Stimulated activated CD8-positive, alpha-beta memory T cell treated with anti-CD3 and anti-CD28 coated beads, Interleukin-7, amount 100 ng/mL, for 1 hour (primary cell): ENCODE results near the gene TMEM170A.
"Not testable (repeated sequence)": the region's sequence is repeated elsewhere in the genome, so short reads cannot be mapped to it uniquely, and the experiment has no call there.

Experiments used
- DNase-seq, 2 donors: peaks; one replicate each; pipeline ENCODE4 v3.0.0-alpha.2; 2020; ENCODE audit warnings: low read depth in 2 of 2

Gene TMEM170A

GRCh38 chr16:75464122-75464918 lies at the start of gene TMEM170A:
Gene TMEM170A, minus strand, starts transcription at chr16:75464689. Its CDS starts 89 bp downstream, at chr16:75464600.
- DNase-seq: peak; percentile 96 to 97

- DNase-seq: no peak
Observed at GRCh38 chr16:75506574-75506973, 42.1 kb upstream of the TMEM170A start.

- DNase-seq: no peak
Observed at GRCh38 chr16:75506107-75506506, 41.6 kb upstream of the TMEM170A start.

- no peak for DNase-seq
Observed at GRCh38 chr16:75503801-75504200, 39.3 kb upstream of the TMEM170A start.

- DNase-seq: no peak
Observed at GRCh38 chr16:75502916-75503605, 38.6 kb upstream of the TMEM170A start.

GRCh38 chr16:75501820-75502219 lies 37.3 kb upstream of the TMEM170A start:
- not testable (repeated sequence) for DNase-seq

GRCh38 chr16:75501359-75501758 lies 36.9 kb upstream of the TMEM170A start:
- no peak for DNase-seq

- DNase-seq: not testable (repeated sequence)
Observed at GRCh38 chr16:75498605-75499322, 34.3 kb upstream of the TMEM170A start.

GRCh38 chr16:75497558-75497957 lies 33.1 kb upstream of the TMEM170A start:
- no peak for DNase-seq

- no peak for DNase-seq
Observed at GRCh38 chr16:75495076-75495674, 30.7 kb upstream of the TMEM170A start, which contains the start of gene CHST6. Gene CHST6, minus strand, starts transcription at chr16:75495441. Its CDS starts 15,613 bp downstream, at chr16:75479828.

GRCh38 chr16:75494661-75495075 lies 30.2 kb upstream of the TMEM170A start:
- no peak for DNase-seq

GRCh38 chr16:75494184-75494583 lies 29.7 kb upstream of the TMEM170A start:
- no peak for DNase-seq

GRCh38 chr16:75491876-75492275 lies 27.4 kb upstream of the TMEM170A start:
- no peak for DNase-seq

GRCh38 chr16:75488322-75488721 lies 23.8 kb upstream of the TMEM170A start:
- DNase-seq: no peak

- no peak for DNase-seq
Observed at GRCh38 chr16:75486676-75487313, 22.3 kb upstream of the TMEM170A start.

- DNase-seq: no peak
Observed at GRCh38 chr16:75486014-75486675, 21.7 kb upstream of the TMEM170A start.

- no peak for DNase-seq
Observed at GRCh38 chr16:75485230-75486013, 20.9 kb upstream of the TMEM170A start.

- DNase-seq: no peak
Observed at GRCh38 chr16:75483222-75483621, 18.7 kb upstream of the TMEM170A start.

GRCh38 chr16:75482434-75483205 lies 18.1 kb upstream of the TMEM170A start:
- DNase-seq: no peak
